ENCODE results near the gene KCNE1. TPM values are rescaled to one million over a fixed set of nuclear protein-coding genes. Genes with fewer than 3 reads are reported as not detected.

The KCNE1 gene
- total and polyA plus RNA-seq, 2 of the 4 experiments (the other 2 are of a cell fraction) = 0.46 to 0.90 TPM

DNA sequence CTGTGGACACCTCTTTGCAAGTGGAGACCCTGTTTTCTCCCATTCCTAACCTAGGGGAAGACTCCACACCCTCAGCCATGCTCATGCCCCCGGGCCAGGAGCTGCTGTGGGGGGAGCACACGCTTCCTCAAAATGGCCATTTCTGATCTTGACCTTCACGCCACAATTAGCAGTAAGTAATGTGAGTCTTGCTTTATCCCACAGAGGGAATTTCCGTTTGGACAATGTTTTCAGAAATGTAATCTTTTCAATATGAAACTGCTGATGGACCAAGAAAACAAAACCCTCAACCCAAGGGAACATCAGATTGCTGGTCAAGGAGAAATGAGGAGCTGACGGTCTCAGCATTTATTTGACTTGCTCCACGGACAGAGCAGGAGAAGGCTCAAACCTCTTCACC lies 8.3 kb upstream of the KCNE1 start:
- Histone ChIP-seq H3K27me3 (ENCODE audit: control insufficient read depth, insufficient read depth, low read length) (no peaks in the 10 kb centered on the region), H2BK5ac (ENCODE audit: low read depth, low read length, poor library complexity, severe bottlenecking) (no peak overlapping the region), H3K56ac (ENCODE audit: extremely low read depth, insufficient read depth, low read length) (no peak overlapping the region), H2BK15ac (ENCODE audit: low read depth, low read length) (no peak overlapping the region), H3K4ac (ENCODE audit: low read depth, low read length) (no peak overlapping the region), H3K9me1 (ENCODE audit: insufficient read depth, low read length) (peaks cover 22% of the 10 kb centered on the region), H2AK5ac (ENCODE audit: low read depth, low read length) (no peak overlapping the region), H3K4me3 (ENCODE audit: insufficient read depth, low read depth, low read length) (no peak overlapping the region), H4K8ac (ENCODE audit: low read depth in 2 of 2, low read length in 2 of 2) (no peak overlapping the region), H2AFZ (replicated peaks; ENCODE audit: low read length, poor library complexity) (no peak overlapping the region), H3K4me1 (ENCODE audit: control insufficient read depth, insufficient read depth, low read length) (peaks cover 17% of the 10 kb centered on the region), H3K9me3 (ENCODE audit: control insufficient read depth, insufficient read depth, low read length) (no peaks in the 10 kb centered on the region), H2BK20ac (ENCODE audit: low read depth, low read length) (no peak overlapping the region), H2AK9ac (replicated peaks; ENCODE audit: low read depth, low read length, poor library complexity) (no peak overlapping the region), H3K18ac (ENCODE audit: low read depth, low read length) (no peak overlapping the region), H3K27ac (ENCODE audit: insufficient read depth, low read length) (no peak overlapping the region), H4K5ac (ENCODE audit: low read depth, low read length) (no peak overlapping the region; the same call in 1 of the 2 replicates), H2BK120ac (ENCODE audit: low read depth, low read length) (no peak overlapping the region), H3K36me3 (ENCODE audit: control insufficient read depth, insufficient read depth, low read length) (peaks cover 59% of the 10 kb centered on the region), H3K9ac (ENCODE audit: low read depth, low read length) (no peak overlapping the region), H3K4me2 (ENCODE audit: low read depth, low read length) (no peak overlapping the region), H3K79me1 (ENCODE audit: low read depth in 1 of 2, low read length in 2 of 2) (peaks cover 25 to 71% of the 10 kb centered on the region in 2 experiments), H3K14ac (replicated peaks; ENCODE audit: low read depth, low read length) (no peak overlapping the region; the same call in 1 of the 2 replicates), H4K91ac (ENCODE audit: insufficient read depth, low read depth, low read length) (no peak overlapping the region), H4K20me1 (ENCODE audit: insufficient read depth, low read length) (peaks cover 64% of the 10 kb centered on the region), H3K23ac (ENCODE audit: low read depth, low read length) (no peak overlapping the region)
- no TSS peak for BruUV-seq (replicated peaks)
- ChIA-PET POLR2A (ENCODE audit: unreplicated experiment) (no interaction called here), CTCF (no interaction called here)
- no CpG with 5 or more reads among the region's 6 CpGs for WGBS, 2 experiments (ENCODE audit: extremely low coverage in 2 of 2, insufficient read length in 1 of 2)
- in situ Hi-C loops (cut with MboI; ENCODE audit: low sequenced_read_pairs) = loop anchor here (5.0 kb wide), 1 partner anchor 67 kb away; no protein-coding TSS in a partner anchor
- intact Hi-C loops (cut with micrococcal nuclease) = no loop called here
- DNase-seq (no peak), ATAC-seq (ENCODE audit: low read depth) (no peak)
- TF ChIP-seq POLR2A (IDR thresholded peaks at IDR 0.05; ENCODE audit: low read depth, low read length) = no peak
- TF ChIP-seq NFE2L2 (IDR thresholded peaks at IDR 0.05; ENCODE audit: low read depth, low read length) = no peak
- no peak for TF ChIP-seq RFX5 (IDR thresholded peaks at IDR 0.05; ENCODE audit: low read depth, low read length)
- TF ChIP-seq SMC3 (IDR thresholded peaks at IDR 0.05; ENCODE audit: low read depth, low read length) = no peak
- TF ChIP-seq FOS (IDR thresholded peaks at IDR 0.05; ENCODE audit: low read depth, low read length) = no peak
- TF ChIP-seq, protein P1, sequence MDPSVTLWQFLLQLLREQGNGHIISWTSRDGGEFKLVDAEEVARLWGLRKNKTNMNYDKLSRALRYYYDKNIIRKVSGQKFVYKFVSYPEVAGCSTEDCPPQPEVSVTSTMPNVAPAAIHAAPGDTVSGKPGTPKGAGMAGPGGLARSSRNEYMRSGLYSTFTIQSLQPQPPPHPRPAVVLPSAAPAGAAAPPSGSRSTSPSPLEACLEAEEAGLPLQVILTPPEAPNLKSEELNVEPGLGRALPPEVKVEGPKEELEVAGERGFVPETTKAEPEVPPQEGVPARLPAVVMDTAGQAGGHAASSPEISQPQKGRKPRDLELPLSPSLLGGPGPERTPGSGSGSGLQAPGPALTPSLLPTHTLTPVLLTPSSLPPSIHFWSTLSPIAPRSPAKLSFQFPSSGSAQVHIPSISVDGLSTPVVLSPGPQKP (IDR thresholded peaks at IDR 0.05; ENCODE audit: borderline replicate concordance, low read depth, low read length) = no peak
- TF ChIP-seq MAFK (IDR thresholded peaks at IDR 0.05; ENCODE audit: low read depth, low read length) = no peak
- TF ChIP-seq CHD1 (IDR thresholded peaks at IDR 0.05; ENCODE audit: low read depth, low read length) = no peak
- dilution Hi-C loops (cut with HindIII; ENCODE audit: low sequenced_read_pairs, unreplicated experiment) = no loop called here
